HEK293 (cell line): ENCODE results near the gene PPM1J.

ENCODE experiments used
- KLF9 ChIP-seq: fragments of 450-650 bp; formaldehyde crosslinking; IDR thresholded peaks from 2 replicates; pipeline ENCODE4 v1.5.1; 2016; ENCODE audit warnings: missing biosample characterization, missing genetic modification characterization, low read depth
- SCRT1 ChIP-seq: fragments of 450-650 bp; formaldehyde crosslinking; IDR thresholded peaks from 2 replicates; pipeline ENCODE4 v1.5.1; 2016; ENCODE audit warnings: missing biosample characterization, missing genetic modification characterization, borderline replicate concordance
- SETDB1 ChIP-seq: IDR thresholded peaks from one replicate; pipeline ENCODE4 v1.6.1; 2017; ENCODE audit warnings: mild to moderate bottlenecking, low read length, moderate library complexity, mixed read lengths; ENCODE audit not compliant: insufficient read length
- SP2 ChIP-seq: fragments of 450-650 bp; formaldehyde crosslinking; IDR thresholded peaks from 2 replicates; pipeline ENCODE4 v1.5.1; 2016; ENCODE audit warnings: missing biosample characterization, missing genetic modification characterization
- TSHZ1 ChIP-seq: fragments of 450-650 bp; formaldehyde crosslinking; IDR thresholded peaks from 2 replicates; pipeline ENCODE4 v1.5.1; 2016; ENCODE audit warnings: missing biosample characterization, missing genetic modification characterization, borderline replicate concordance
- WT1 ChIP-seq: fragments of 450-650 bp; formaldehyde crosslinking; IDR thresholded peaks from 2 replicates; pipeline ENCODE4 v1.5.1; 2016; ENCODE audit warnings: missing biosample characterization, missing genetic modification characterization
- YY1 ChIP-seq: fragments of 450-650 bp; formaldehyde crosslinking; IDR thresholded peaks from 2 replicates; pipeline ENCODE4 v1.5.1; 2018; ENCODE audit warnings: missing biosample characterization, missing genetic modification characterization
- ZBTB11 ChIP-seq: fragments of 450-650 bp; formaldehyde crosslinking; conservative IDR thresholded peaks from 2 replicates; pipeline ENCODE4 v1.5.1; 2016; ENCODE audit warnings: low read depth, missing biosample characterization, missing genetic modification characterization
- ZBTB17 ChIP-seq: fragments of 450-650 bp; formaldehyde crosslinking; IDR thresholded peaks from 2 replicates; pipeline ENCODE4 v1.5.1; 2016; ENCODE audit warnings: missing biosample characterization, missing genetic modification characterization
- ZFP41 ChIP-seq: fragments of 450-650 bp; formaldehyde crosslinking; IDR thresholded peaks from 2 replicates; pipeline ENCODE4 v1.5.1; 2016; ENCODE audit warnings: missing biosample characterization, missing genetic modification characterization, borderline replicate concordance
- ZNF112 ChIP-seq: fragments of 450-650 bp; formaldehyde crosslinking; IDR thresholded peaks from 2 replicates; pipeline ENCODE4 v1.5.0; 2017; ENCODE audit warnings: missing biosample characterization, missing genetic modification characterization
- ZNF157 ChIP-seq: fragments of 450-650 bp; formaldehyde crosslinking; IDR thresholded peaks from 2 replicates; pipeline ENCODE4 v1.5.1; 2016; ENCODE audit warnings: missing biosample characterization, missing genetic modification characterization
- ZNF175 ChIP-seq: fragments of 450-650 bp; formaldehyde crosslinking; IDR thresholded peaks from 2 replicates; pipeline ENCODE4 v1.5.1; 2016; ENCODE audit warnings: missing biosample characterization, missing genetic modification characterization
- ZNF2 ChIP-seq: fragments of 450-650 bp; formaldehyde crosslinking; IDR thresholded peaks from 2 replicates; pipeline ENCODE4 v1.5.1; 2016; ENCODE audit warnings: missing biosample characterization, missing genetic modification characterization
- ZNF202 ChIP-seq: fragments of 450-650 bp; formaldehyde crosslinking; IDR thresholded peaks from 2 replicates; pipeline ENCODE4 v1.5.1; 2016; ENCODE audit warnings: missing biosample characterization, missing genetic modification characterization, borderline replicate concordance
- ZNF239 ChIP-seq: fragments of 450-650 bp; formaldehyde crosslinking; IDR thresholded peaks from 2 replicates; pipeline ENCODE4 v1.5.1; 2016; ENCODE audit warnings: missing biosample characterization, missing genetic modification characterization
- ZNF274 ChIP-seq, 2 experiments: fragments of 200-500 bp in 1 of 2; fragments of 450-650 bp in 1 of 2; sonication (Bioruptor generic) in 1 of 2; formaldehyde crosslinking in 1 of 2; IDR thresholded peaks; 2 replicates each; pipeline versions ENCODE4 v1.5.1 to v1.6.1; 2014 to 2016; ENCODE audit warnings: borderline replicate concordance in 1 of 2, inconsistent platforms in 1 of 2, low read length in 1 of 2, missing biosample characterization in 1 of 2, missing genetic modification characterization in 1 of 2
- ZNF292 ChIP-seq: fragments of 450-650 bp; formaldehyde crosslinking; IDR thresholded peaks from 2 replicates; pipeline ENCODE4 v1.5.1; 2016; ENCODE audit warnings: low read depth, missing biosample characterization, missing genetic modification characterization, borderline replicate concordance
- ZNF37A ChIP-seq: fragments of 450-650 bp; IDR thresholded peaks from 2 replicates; pipeline ENCODE4 v1.5.1; 2018; ENCODE audit warnings: missing biosample characterization, missing genetic modification characterization
- ZNF394 ChIP-seq: fragments of 450-650 bp; formaldehyde crosslinking; IDR thresholded peaks from 2 replicates; pipeline ENCODE4 v1.5.1; 2016; ENCODE audit warnings: missing biosample characterization, missing genetic modification characterization, mild to moderate bottlenecking, moderate library complexity, borderline replicate concordance
- ZNF423 ChIP-seq: fragments of 450-650 bp; formaldehyde crosslinking; IDR thresholded peaks from 2 replicates; pipeline ENCODE4 v1.5.1; 2016; ENCODE audit warnings: missing biosample characterization, missing genetic modification characterization
- ZNF449 ChIP-seq: fragments of 450-650 bp; formaldehyde crosslinking; IDR thresholded peaks from 2 replicates; pipeline ENCODE4 v1.5.1; 2017; ENCODE audit warnings: missing biosample characterization, mild to moderate bottlenecking, missing genetic modification characterization, moderate library complexity
- ZNF473 ChIP-seq: fragments of 450-650 bp; formaldehyde crosslinking; IDR thresholded peaks from 2 replicates; pipeline ENCODE4 v1.5.1; 2017; ENCODE audit warnings: missing biosample characterization, missing genetic modification characterization
- ZNF48 ChIP-seq: fragments of 450-650 bp; formaldehyde crosslinking; IDR thresholded peaks from 2 replicates; pipeline ENCODE4 v1.5.1; 2016; ENCODE audit warnings: missing biosample characterization, missing genetic modification characterization
- ZNF529 ChIP-seq: fragments of 450-650 bp; formaldehyde crosslinking; IDR thresholded peaks from 2 replicates; pipeline ENCODE4 v1.5.1; 2017; ENCODE audit warnings: missing genetic modification characterization, missing biosample characterization; ENCODE audit not compliant: insufficient replicate concordance
- ZNF624 ChIP-seq: fragments of 450-650 bp; formaldehyde crosslinking; IDR thresholded peaks from 2 replicates; pipeline ENCODE4 v1.5.1; 2017; ENCODE audit warnings: missing biosample characterization, missing genetic modification characterization
- TF ChIP-seq, protein P1 (sequence below): fragments of 450-650 bp; formaldehyde crosslinking; IDR thresholded peaks from 2 replicates; pipeline ENCODE4 v1.5.1; 2017; ENCODE audit warnings: missing biosample characterization, missing genetic modification characterization
- TF ChIP-seq, protein P2 (sequence below): fragments of 450-650 bp; formaldehyde crosslinking; IDR thresholded peaks from 2 replicates; pipeline ENCODE4 v1.5.1; 2017; ENCODE audit warnings: missing biosample characterization, missing genetic modification characterization

Gene PPM1J

GRCh38 chr1:112706505-112707220 is 8.5 kb downstream of the PPM1J start, which contains the start of gene RHOC (continued):
- TF ChIP-seq ZBTB17 (tag by site-specific recombination) (peak; percentile 53), ZNF292 (tag by site-specific recombination) (no peak), ZNF529 (no peak), ZNF624 (tag by site-specific recombination) (no peak), ZNF175 (no peak), ZNF473 (tag by site-specific recombination) (0 out of 2 replicates have a peak, but pooled peaks have one; percentile 74), YY1 (no peak), KLF9 (tag by site-specific recombination) (peak; percentile 42; the same call in 1 of the 2 replicates), ZNF423 (tag by site-specific recombination) (peak; percentile 25), WT1 (tag by site-specific recombination) (no peak), SETDB1 (no peak), ZNF157 (tag by site-specific recombination) (no peak), ZFP41 (tag by site-specific recombination) (no peak), ZBTB11 (tag by site-specific recombination) (peak; percentile 67; the same call in 1 of the 2 replicates), ZNF112 (tag by site-specific recombination) (no peak), ZNF2 (tag by site-specific recombination) (0 out of 2 replicates have a peak, but pooled peaks have one; percentile 15), TSHZ1 (tag by site-specific recombination) (no peak), ZNF274 (IDR thresholded peaks at IDR 0.05; ENCODE audit: low read length) (no peak), ZNF274 (tag by site-specific recombination; IDR thresholded peaks at IDR 0.05; ENCODE audit: borderline replicate concordance) (no peak), ZNF394 (no peak), ZNF37A (tag by site-specific recombination) (no peak), ZNF239 (no peak), ZNF202 (tag by site-specific recombination) (no peak), ZNF449 (peak; percentile 13; the same call in 1 of the 2 replicates), ZNF48 (tag by site-specific recombination) (no peak), SP2 (tag by site-specific recombination) (peak; percentile 84), SCRT1 (tag by site-specific recombination) (no peak)
- TF ChIP-seq, protein P1, sequence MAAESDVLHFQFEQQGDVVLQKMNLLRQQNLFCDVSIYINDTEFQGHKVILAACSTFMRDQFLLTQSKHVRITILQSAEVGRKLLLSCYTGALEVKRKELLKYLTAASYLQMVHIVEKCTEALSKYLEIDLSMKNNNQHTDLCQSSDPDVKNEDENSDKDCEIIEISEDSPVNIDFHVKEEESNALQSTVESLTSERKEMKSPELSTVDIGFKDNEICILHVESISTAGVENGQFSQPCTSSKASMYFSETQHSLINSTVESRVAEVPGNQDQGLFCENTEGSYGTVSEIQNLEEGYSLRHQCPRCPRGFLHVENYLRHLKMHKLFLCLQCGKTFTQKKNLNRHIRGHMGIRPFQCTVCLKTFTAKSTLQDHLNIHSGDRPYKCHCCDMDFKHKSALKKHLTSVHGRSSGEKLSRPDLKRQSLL (tag by site-specific recombination): 0 out of 2 replicates have a peak, but pooled peaks have one; percentile 10
- TF ChIP-seq, protein P2, sequence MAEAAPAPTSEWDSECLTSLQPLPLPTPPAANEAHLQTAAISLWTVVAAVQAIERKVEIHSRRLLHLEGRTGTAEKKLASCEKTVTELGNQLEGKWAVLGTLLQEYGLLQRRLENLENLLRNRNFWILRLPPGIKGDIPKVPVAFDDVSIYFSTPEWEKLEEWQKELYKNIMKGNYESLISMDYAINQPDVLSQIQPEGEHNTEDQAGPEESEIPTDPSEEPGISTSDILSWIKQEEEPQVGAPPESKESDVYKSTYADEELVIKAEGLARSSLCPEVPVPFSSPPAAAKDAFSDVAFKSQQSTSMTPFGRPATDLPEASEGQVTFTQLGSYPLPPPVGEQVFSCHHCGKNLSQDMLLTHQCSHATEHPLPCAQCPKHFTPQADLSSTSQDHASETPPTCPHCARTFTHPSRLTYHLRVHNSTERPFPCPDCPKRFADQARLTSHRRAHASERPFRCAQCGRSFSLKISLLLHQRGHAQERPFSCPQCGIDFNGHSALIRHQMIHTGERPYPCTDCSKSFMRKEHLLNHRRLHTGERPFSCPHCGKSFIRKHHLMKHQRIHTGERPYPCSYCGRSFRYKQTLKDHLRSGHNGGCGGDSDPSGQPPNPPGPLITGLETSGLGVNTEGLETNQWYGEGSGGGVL (tag by site-specific recombination): peak; percentile 74
